ENCODE results near the gene PLD4.

Gene PLD4

GRCh38 chr14:104978746-104979691 lies 54.3 kb downstream of the PLD4 start:
- no peak for DNase-seq

GRCh38 chr14:104979758-104980610 lies 55.3 kb downstream of the PLD4 start:
- no peak overlapping the region for H3K27ac ChIP-seq (ENCODE audit: low read length)
- no peaks in the 10 kb centered on the region for H3K27me3 ChIP-seq (ENCODE audit: insufficient read depth, low read length, poor library complexity)
- peaks cover 4% of the 10 kb centered on the region for H3K4me1 ChIP-seq (ENCODE audit: insufficient read depth, low read length)
- no peak for DNase-seq
- no peaks in the 10 kb centered on the region for H3K9me3 ChIP-seq (ENCODE audit: insufficient read depth, low read length, severe bottlenecking)
- H2AFZ ChIP-seq (ENCODE audit: low read depth, low read length): no peak overlapping the region
- no peaks in the 10 kb centered on the region for H3K79me2 ChIP-seq (ENCODE audit: insufficient read depth, low read length)
- no peaks in the 10 kb centered on the region for H3K36me3 ChIP-seq (ENCODE audit: insufficient read depth, low read length)
- H3K4me3 ChIP-seq (ENCODE audit: low read depth in 1 of 2, low read length in 2 of 2): no peak overlapping the region
- H3K4me2 ChIP-seq (ENCODE audit: insufficient read depth, low read length): no peak overlapping the region
- no peak overlapping the region for H3K9ac ChIP-seq (ENCODE audit: low read depth, low read length)
- H4K20me1 ChIP-seq (ENCODE audit: insufficient read depth, low read length): peaks cover 1% of the 10 kb centered on the region; the same call in 1 of the 2 replicates
- ATAC-seq (ENCODE audit: insufficient read depth, low read depth): no peak
- no peak for TF ChIP-seq EZH2 (IDR thresholded peaks at IDR 0.05; ENCODE audit: borderline replicate concordance, low read depth, low read length, severe bottlenecking)
- no peak for TF ChIP-seq CTCF (IDR thresholded peaks at IDR 0.05; ENCODE audit: borderline replicate concordance, extremely low read depth, low read length, poor library complexity, severe bottlenecking)

More at GRCh38 chr14:104978746-104979691, 54.3 kb downstream of the PLD4 start:
- Histone ChIP-seq H3K4me1 (ENCODE audit: insufficient read depth, low read length) (no peaks in the 10 kb centered on the region; the same call in 1 of the 2 replicates), H3K36me3 (ENCODE audit: insufficient read depth, low read length) (no peaks in the 10 kb centered on the region), H3K9me3 (ENCODE audit: insufficient read depth, low read length, severe bottlenecking) (no peaks in the 10 kb centered on the region), H3K9ac (ENCODE audit: low read depth, low read length) (no peak overlapping the region), H4K20me1 (ENCODE audit: insufficient read depth, low read length) (peaks cover 3% of the 10 kb centered on the region; the same call in 1 of the 2 replicates), H3K27ac (ENCODE audit: low read length) (no peak overlapping the region), H2AFZ (ENCODE audit: low read depth, low read length) (no peak overlapping the region), H3K4me2 (ENCODE audit: insufficient read depth, low read length) (no peak overlapping the region), H3K27me3 (ENCODE audit: insufficient read depth, low read length, poor library complexity) (no peaks in the 10 kb centered on the region), H3K79me2 (ENCODE audit: insufficient read depth, low read length) (no peaks in the 10 kb centered on the region), H3K4me3 (ENCODE audit: low read depth in 1 of 2, low read length in 2 of 2) (no peak overlapping the region)
- no peak for TF ChIP-seq CTCF (IDR thresholded peaks at IDR 0.05; ENCODE audit: borderline replicate concordance, extremely low read depth, low read length, poor library complexity, severe bottlenecking)
- no peak for TF ChIP-seq EZH2 (IDR thresholded peaks at IDR 0.05; ENCODE audit: borderline replicate concordance, low read depth, low read length, severe bottlenecking)
- no peak for ATAC-seq (ENCODE audit: insufficient read depth, low read depth)

- no peak overlapping the region for H3K27ac ChIP-seq (ENCODE audit: low read length)
Measured at GRCh38 chr14:104980611-104981531, 56.2 kb downstream of the PLD4 start.

More at GRCh38 chr14:104980611-104981531, 56.2 kb downstream of the PLD4 start:
- no peak for TF ChIP-seq EZH2 (IDR thresholded peaks at IDR 0.05; ENCODE audit: borderline replicate concordance, low read depth, low read length, severe bottlenecking)
- no peak for TF ChIP-seq CTCF (IDR thresholded peaks at IDR 0.05; ENCODE audit: borderline replicate concordance, extremely low read depth, low read length, poor library complexity, severe bottlenecking)
- DNase-seq (no peak), ATAC-seq (ENCODE audit: insufficient read depth, low read depth) (no peak)
- no peak overlapping the region for H3K4me3 ChIP-seq (ENCODE audit: low read depth in 1 of 2, low read length in 2 of 2)
- H3K27me3 ChIP-seq (ENCODE audit: insufficient read depth, low read length, poor library complexity): no peaks in the 10 kb centered on the region
- no peaks in the 10 kb centered on the region for H3K79me2 ChIP-seq (ENCODE audit: insufficient read depth, low read length)
- no peaks in the 10 kb centered on the region for H4K20me1 ChIP-seq (ENCODE audit: insufficient read depth, low read length)
- H3K9me3 ChIP-seq (ENCODE audit: insufficient read depth, low read length, severe bottlenecking): no peaks in the 10 kb centered on the region
- H3K36me3 ChIP-seq (ENCODE audit: insufficient read depth, low read length): no peaks in the 10 kb centered on the region
- H3K4me2 ChIP-seq (ENCODE audit: insufficient read depth, low read length): no peak overlapping the region
- no peak overlapping the region for H3K9ac ChIP-seq (ENCODE audit: low read depth, low read length)
- peaks cover 7% of the 10 kb centered on the region for H3K4me1 ChIP-seq (ENCODE audit: insufficient read depth, low read length)
- no peak overlapping the region for H2AFZ ChIP-seq (ENCODE audit: low read depth, low read length)
